Epithelial cell of esophagus (primary cell): ENCODE data around the gene SBSN.
"Not testable (repeated sequence)": the region's sequence is repeated elsewhere in the genome, so short reads cannot be mapped to it uniquely, and the experiment has no call there.

Source experiments
- DNase-seq: peaks from one replicate; pipeline ENCODE4 v3.0.0; 2010; ENCODE audit warnings: low read depth
- H3K4me3 ChIP-seq: 2 replicates; pipeline ENCODE4 v1.5.1; 2011; ENCODE audit warnings: mild to moderate bottlenecking, low read length, control low read depth
- CTCF ChIP-seq: IDR thresholded peaks from 2 replicates; pipeline ENCODE4 v1.5.1; 2011; ENCODE audit warnings: low read depth, mild to moderate bottlenecking, low read length, control low read depth, inconsistent platforms; ENCODE audit not compliant: insufficient read depth; ENCODE audit errors: missing control alignments

The SBSN gene

DNA sequence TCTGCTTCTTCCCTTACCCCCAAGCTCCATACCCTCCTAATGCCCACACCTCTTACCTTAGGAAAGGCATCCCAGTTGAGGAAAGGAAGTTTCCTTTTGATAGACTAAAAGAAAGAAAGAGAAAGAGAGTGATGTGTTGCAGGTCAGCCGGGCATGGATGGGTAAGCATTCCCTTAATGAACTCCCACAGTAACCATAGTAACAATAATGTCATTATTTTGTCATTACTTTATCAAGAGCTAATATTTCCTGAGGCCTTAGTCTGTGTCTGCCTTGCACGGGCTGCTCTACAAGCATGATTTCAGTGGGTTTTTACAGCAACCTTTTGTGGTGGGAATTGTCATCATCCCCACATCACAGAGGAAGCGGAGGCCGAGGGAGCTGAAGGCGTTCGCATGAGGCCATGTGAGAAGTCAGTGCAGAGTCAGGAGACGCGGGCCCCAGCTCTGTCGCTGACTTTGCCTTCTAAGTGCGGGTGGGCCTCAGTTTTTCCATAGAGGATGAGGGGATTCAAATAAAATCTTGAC, 40.4 kb downstream of the SBSN start:
- no peak overlapping the region for H3K4me3 ChIP-seq
- no peak for DNase-seq
- no peak for TF ChIP-seq CTCF

DNA sequence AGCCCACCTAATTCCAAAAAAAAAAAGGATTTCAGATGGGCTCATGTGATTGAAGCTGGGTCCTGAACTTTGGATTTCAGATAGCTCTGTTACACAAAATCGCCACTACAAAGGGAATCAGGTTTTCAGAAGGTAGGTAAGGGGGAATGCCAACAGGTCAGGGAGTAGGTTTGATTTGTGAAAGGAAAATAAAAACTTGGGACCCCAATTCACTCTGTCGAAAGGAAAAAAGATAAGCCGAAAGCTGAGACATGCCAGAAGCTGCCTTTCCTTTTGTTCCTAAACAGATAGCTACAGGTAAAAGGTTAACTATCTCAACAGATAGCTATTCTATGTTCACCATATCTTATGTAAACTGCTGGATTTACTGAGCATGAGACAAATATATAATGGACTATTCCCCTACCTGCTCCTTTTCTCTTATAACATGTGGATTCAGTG, 41.8 kb downstream of the SBSN start:
- DNase-seq, result no peak
- no peak for TF ChIP-seq CTCF
- no peak overlapping the region for H3K4me3 ChIP-seq

DNA sequence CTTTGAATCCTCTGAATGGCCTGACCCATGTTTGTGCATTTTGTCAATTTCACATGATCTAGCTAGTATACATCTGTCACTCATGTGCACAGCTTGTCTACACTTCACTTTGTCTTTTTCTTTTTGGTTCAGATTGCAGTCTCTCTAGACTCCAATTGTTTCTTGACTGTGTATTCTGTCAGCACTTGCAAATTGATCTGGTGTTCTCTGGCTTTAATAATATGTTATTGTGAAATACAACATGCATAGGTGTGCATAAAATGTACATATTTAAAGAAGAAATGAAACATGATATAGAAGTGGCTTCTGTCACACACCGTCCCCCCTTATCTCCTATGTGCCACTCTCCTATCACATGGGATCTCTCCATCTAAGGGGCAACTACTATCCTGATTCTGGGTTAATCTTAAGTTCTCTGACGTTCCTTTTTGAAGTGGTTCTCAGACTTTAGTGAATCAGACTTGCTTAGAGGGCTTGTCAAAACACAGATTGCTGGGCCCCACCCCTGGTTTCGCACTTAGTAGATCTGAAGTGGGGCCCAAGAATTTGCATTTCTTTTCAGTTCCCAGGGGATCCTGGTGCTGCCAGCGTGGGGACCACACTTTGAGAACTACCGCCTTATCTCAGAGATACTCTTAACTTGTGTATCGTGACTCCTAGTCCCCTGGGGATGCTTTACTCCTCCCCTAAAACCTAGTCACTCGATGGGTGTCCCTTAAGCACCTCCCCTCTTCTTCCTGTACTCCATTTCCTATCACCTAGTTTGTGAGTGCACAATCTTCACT, 43.7 kb downstream of the SBSN start:
- H3K4me3 ChIP-seq, result no peak overlapping the region
- no peak for DNase-seq
- TF ChIP-seq CTCF, result no peak

DNA sequence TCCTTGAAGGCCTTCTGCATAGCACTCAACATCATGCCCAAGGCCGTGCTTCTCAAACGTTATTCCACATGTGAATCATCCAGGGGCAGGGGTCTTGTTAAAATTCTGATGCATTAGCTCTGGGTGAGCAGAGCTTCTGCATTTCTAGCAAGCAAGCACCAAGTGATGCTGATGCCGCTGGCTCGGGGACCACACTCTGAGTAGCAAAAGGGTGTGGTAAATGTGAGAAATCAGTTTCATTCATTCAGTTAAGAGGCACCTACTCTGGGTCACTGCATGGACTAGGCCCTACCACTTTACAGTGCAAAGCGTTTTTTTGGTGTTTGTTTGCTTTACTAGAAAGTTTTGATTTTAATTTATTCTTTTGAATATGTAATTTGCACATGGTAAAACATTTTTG, 45.0 kb downstream of the SBSN start:
- no peak for TF ChIP-seq CTCF
- DNase-seq, result no peak
- no peak overlapping the region for H3K4me3 ChIP-seq

- peak; percentile 53 for DNase-seq
- H3K4me3 ChIP-seq, result no peak overlapping the region
- peak; percentile 35 for TF ChIP-seq CTCF
Measured at GRCh38 chr19:35478794-35479677, 49.1 kb downstream of the SBSN start.

GRCh38 chr19:35476149-35476548, 52.0 kb downstream of the SBSN start:
- H3K4me3 ChIP-seq, result no peak overlapping the region
- DNase-seq, result no peak
- TF ChIP-seq CTCF, result no peak

GRCh38 chr19:35474594-35474993, 53.5 kb downstream of the SBSN start:
- not testable (repeated sequence) for DNase-seq

More at GRCh38 chr19:35474594-35474993, 53.5 kb downstream of the SBSN start:
- not testable (repeated sequence) for H3K4me3 ChIP-seq
